ENCODE results near the gene FGGY. TPM values are rescaled to one million over a fixed set of nuclear protein-coding genes. Genes with fewer than 3 reads are reported as not detected.

FGGY gene
- total RNA-seq, 1 donor from 2014 or later: 32.5 TPM

- H3K27me3 ChIP-seq: no peaks in the 10 kb centered on the region
- DNase-seq (ENCODE audit: low spot score): no peak
- no peaks in the 10 kb centered on the region for H3K9me3 ChIP-seq (ENCODE audit: low read depth)
- no peak overlapping the region for H3K27ac ChIP-seq
- Mint-ChIP-seq H3K27ac (no peak overlapping the region), H3K36me3 (no peaks in the 10 kb centered on the region), H3K4me3 (no peak overlapping the region), H3K9me3 (no peaks in the 10 kb centered on the region), H3K27me3 (ENCODE audit: insufficient read depth, low read depth) (peaks cover 2% of the 10 kb centered on the region), H3K4me1 (peaks cover 24% of the 10 kb centered on the region)
- H2AFZ ChIP-seq (replicated peaks): no peak overlapping the region
- no peaks in the 10 kb centered on the region for H3K79me2 ChIP-seq (ENCODE audit: low read depth)
- no peak overlapping the region for H3K9ac ChIP-seq
- no peaks in the 10 kb centered on the region for H4K20me1 ChIP-seq (ENCODE audit: low read depth)
- H3K4me1 ChIP-seq: peaks cover 22% of the 10 kb centered on the region
- no peaks in the 10 kb centered on the region for H3K36me3 ChIP-seq
- TF ChIP-seq EZH2phosphoT487 (IDR thresholded peaks at IDR 0.05) (no peak), EZH2 (IDR thresholded peaks at IDR 0.05) (no peak), CTCF (IDR thresholded peaks at IDR 0.05) (no peak)
- H3K4me3 ChIP-seq: no peak overlapping the region
- H3K4me2 ChIP-seq: no peak overlapping the region
- no peaks in the 10 kb centered on the region for H3F3A ChIP-seq (ENCODE audit: low read depth)
Observed at GRCh38 chr1:59596956-59597355, 300.1 kb downstream of the FGGY start.

GRCh38 chr1:59597420-59598119 is 300.7 kb downstream of the FGGY start:
- H3K36me3 ChIP-seq: no peaks in the 10 kb centered on the region
- H4K20me1 ChIP-seq (ENCODE audit: low read depth): no peaks in the 10 kb centered on the region
- TF ChIP-seq CTCF (IDR thresholded peaks at IDR 0.05) (no peak), EZH2 (IDR thresholded peaks at IDR 0.05) (no peak), EZH2phosphoT487 (IDR thresholded peaks at IDR 0.05) (no peak)
- H3K4me1 ChIP-seq: peaks cover 22% of the 10 kb centered on the region
- no peaks in the 10 kb centered on the region for H3K79me2 ChIP-seq (ENCODE audit: low read depth)
- Mint-ChIP-seq H3K27ac (no peak overlapping the region), H3K36me3 (no peaks in the 10 kb centered on the region), H3K9me3 (no peaks in the 10 kb centered on the region), H3K4me1 (peaks cover 24% of the 10 kb centered on the region), H3K4me3 (no peak overlapping the region), H3K27me3 (ENCODE audit: insufficient read depth, low read depth) (peaks cover 2% of the 10 kb centered on the region)
- H2AFZ ChIP-seq (replicated peaks): no peak overlapping the region
- H3K9ac ChIP-seq: no peak overlapping the region
- H3K4me3 ChIP-seq: no peak overlapping the region
- H3K27ac ChIP-seq: no peak overlapping the region
- no peaks in the 10 kb centered on the region for H3K27me3 ChIP-seq
- no peak overlapping the region for H3K4me2 ChIP-seq
- H3K9me3 ChIP-seq (ENCODE audit: low read depth): no peaks in the 10 kb centered on the region
- DNase-seq (ENCODE audit: low spot score): no peak
- no peaks in the 10 kb centered on the region for H3F3A ChIP-seq (ENCODE audit: low read depth)

GRCh38 chr1:59598120-59598440 is 301.2 kb downstream of the FGGY start:
- Histone ChIP-seq H3K79me2 (ENCODE audit: low read depth) (no peaks in the 10 kb centered on the region), H3K4me1 (peaks cover 22% of the 10 kb centered on the region), H3K9me3 (ENCODE audit: low read depth) (no peaks in the 10 kb centered on the region), H3K9ac (no peak overlapping the region), H3K4me3 (no peak overlapping the region), H3K4me2 (no peak overlapping the region), H2AFZ (replicated peaks) (no peak overlapping the region), H4K20me1 (ENCODE audit: low read depth) (no peaks in the 10 kb centered on the region), H3F3A (ENCODE audit: low read depth) (no peaks in the 10 kb centered on the region), H3K27ac (no peak overlapping the region), H3K36me3 (no peaks in the 10 kb centered on the region), H3K27me3 (no peaks in the 10 kb centered on the region)
- Mint-ChIP-seq H3K27ac (no peak overlapping the region), H3K4me1 (peaks cover 24% of the 10 kb centered on the region), H3K4me3 (no peak overlapping the region), H3K9me3 (no peaks in the 10 kb centered on the region), H3K36me3 (no peaks in the 10 kb centered on the region), H3K27me3 (ENCODE audit: insufficient read depth, low read depth) (peaks cover 2% of the 10 kb centered on the region)
- DNase-seq (ENCODE audit: low spot score): no peak
- no peak for TF ChIP-seq EZH2phosphoT487 (IDR thresholded peaks at IDR 0.05)
- TF ChIP-seq EZH2 (IDR thresholded peaks at IDR 0.05): no peak
- TF ChIP-seq CTCF (IDR thresholded peaks at IDR 0.05): no peak

All from neural progenitor cell (in vitro differentiated cells).